ENCODE results near the gene FAM174B. TPM values are rescaled to one million over a fixed set of nuclear protein-coding genes. Genes with fewer than 3 reads are reported as not detected.

The FAM174B gene
- total and polyA plus RNA-seq, 4 donors: 19.0 to 59.6 (median 42.3) TPM

- WGBS, 2 donors: 79 to 92% methylated on average over 3 of the region's 3 CpGs
- no peaks in the 10 kb centered on the region for H3K9me3 ChIP-seq (ENCODE audit: control insufficient read depth in 4 of 4, insufficient read depth in 3 of 4, low read length in 3 of 4)
- DNase-seq: no peak
- no peaks in the 10 kb centered on the region for H3K36me3 ChIP-seq (ENCODE audit: control insufficient read depth in 4 of 4, insufficient read depth in 4 of 4, low read length in 4 of 4)
- ATAC-seq (ENCODE audit: insufficient read depth, low FRiP score): no peak
- no peaks in the 10 kb centered on the region for H3K27me3 ChIP-seq (ENCODE audit: control insufficient read depth in 3 of 3, insufficient read depth in 3 of 3, low read length in 2 of 3)
- H3K4me1 ChIP-seq (ENCODE audit: control insufficient read depth in 5 of 5, insufficient read depth in 5 of 5, low read length in 5 of 5): peaks cover 0 to 7% (median 0%) of the 10 kb centered on the region in 5 donors
- no peak overlapping the region for H3K9ac ChIP-seq (ENCODE audit: insufficient read depth in 1 of 2, low read length in 2 of 2)
- no peak overlapping the region for H3K4me3 ChIP-seq
- no peak for TF ChIP-seq CTCF (IDR thresholded peaks at IDR 0.05; ENCODE audit: control extremely low read depth, extremely low read depth)
- peak overlapping the region in 1 of 2 donors; percentile 46 for H3K27ac ChIP-seq (ENCODE audit: low read depth in 1 of 2, low read length in 1 of 2)
Observed at GRCh38 chr15:92601592-92602266, 53.8 kb downstream of the FAM174B start.

- H3K9me3 ChIP-seq (ENCODE audit: control insufficient read depth in 4 of 4, insufficient read depth in 3 of 4, low read length in 3 of 4): no peaks in the 10 kb centered on the region
- no peak for TF ChIP-seq CTCF (IDR thresholded peaks at IDR 0.05; ENCODE audit: control extremely low read depth, extremely low read depth)
- ATAC-seq (ENCODE audit: insufficient read depth, low FRiP score) (no peak), DNase-seq (no peak)
- no peak overlapping the region for H3K27ac ChIP-seq (ENCODE audit: low read depth in 1 of 2, low read length in 1 of 2)
- H3K4me3 ChIP-seq: no peak overlapping the region
- H3K36me3 ChIP-seq (ENCODE audit: control insufficient read depth in 4 of 4, insufficient read depth in 4 of 4, low read length in 4 of 4): no peaks in the 10 kb centered on the region
- H3K27me3 ChIP-seq (ENCODE audit: control insufficient read depth in 3 of 3, insufficient read depth in 3 of 3, low read length in 2 of 3): no peaks in the 10 kb centered on the region
- peaks cover 0 to 7% (median 3%) of the 10 kb centered on the region in 5 donors for H3K4me1 ChIP-seq (ENCODE audit: control insufficient read depth in 5 of 5, insufficient read depth in 5 of 5, low read length in 5 of 5)
- no peak overlapping the region for H3K9ac ChIP-seq (ENCODE audit: insufficient read depth in 1 of 2, low read length in 2 of 2)
- 52 to 58% methylated on average over 3 of the region's 3 CpGs for WGBS, 2 donors
Observed at GRCh38 chr15:92600856-92601255, 54.7 kb downstream of the FAM174B start.

DNA sequence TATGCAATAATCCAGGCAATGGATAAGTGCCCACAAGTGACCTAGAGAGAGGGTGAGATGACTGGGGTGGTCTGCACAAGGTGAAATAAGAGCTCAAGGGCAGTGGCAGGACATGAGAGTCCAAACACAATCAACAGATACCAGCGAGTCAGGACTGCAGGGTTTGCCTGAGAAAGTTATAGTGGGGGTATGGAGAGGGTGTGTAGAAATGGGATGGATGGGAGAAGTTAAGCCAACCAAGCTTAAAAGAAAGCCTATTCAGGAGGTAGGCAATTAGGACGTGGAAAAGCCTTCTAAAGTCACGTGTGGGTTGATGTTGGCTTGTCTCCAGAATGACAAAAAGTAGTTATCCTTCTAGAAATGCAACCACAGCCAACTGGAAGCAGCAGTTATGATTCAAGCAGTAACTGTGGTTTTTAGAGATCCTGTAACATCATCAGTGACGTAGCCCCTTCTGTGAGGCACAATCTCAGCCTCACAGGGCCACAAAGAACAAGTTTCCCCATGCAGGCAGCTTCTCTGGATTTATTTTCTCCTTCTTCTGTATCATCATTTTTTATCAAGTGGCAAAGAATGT lies 56.1 kb downstream of the FAM174B start:
- 38 to 48% methylated on average over 4 of the region's 4 CpGs for WGBS, 2 donors
- ATAC-seq (ENCODE audit: insufficient read depth, low FRiP score) (no peak), DNase-seq (peak in 2 of 3 donors; percentile 24 to 61)
- peaks cover 0 to 8% (median 3%) of the 10 kb centered on the region in 5 donors for H3K4me1 ChIP-seq (ENCODE audit: control insufficient read depth in 5 of 5, insufficient read depth in 5 of 5, low read length in 5 of 5)
- H3K36me3 ChIP-seq (ENCODE audit: control insufficient read depth in 4 of 4, insufficient read depth in 4 of 4, low read length in 4 of 4): no peaks in the 10 kb centered on the region
- H3K4me3 ChIP-seq: no peak overlapping the region
- H3K27ac ChIP-seq (ENCODE audit: low read depth in 1 of 2, low read length in 1 of 2): no peak overlapping the region
- no peak for TF ChIP-seq CTCF (IDR thresholded peaks at IDR 0.05; ENCODE audit: control extremely low read depth, extremely low read depth)
- no peak overlapping the region for H3K9ac ChIP-seq (ENCODE audit: insufficient read depth in 1 of 2, low read length in 2 of 2)
- H3K9me3 ChIP-seq (ENCODE audit: control insufficient read depth in 4 of 4, insufficient read depth in 3 of 4, low read length in 3 of 4): no peaks in the 10 kb centered on the region
- H3K27me3 ChIP-seq (ENCODE audit: control insufficient read depth in 3 of 3, insufficient read depth in 3 of 3, low read length in 2 of 3): no peaks in the 10 kb centered on the region
